M059J (cell line): Measurements from ENCODE around the gene KRT80. TPM values are rescaled to one million over a fixed set of nuclear protein-coding genes. Genes with fewer than 3 reads are reported as not detected.

ENCODE experiments used
- DNase-seq: peaks from one replicate; pipeline ENCODE4 v3.0.0-alpha.2; 2012; ENCODE audit warnings: low read depth
- total RNA-seq: library from RNA; depleted of rRNA; stranded (reverse); fragments of >200 nt; shearing (Covaris generic); gene quantifications from 2 replicates; pipeline ENCODE4 v1.2.3, GENCODE V29; 2014

KRT80 gene
- total RNA-seq, 1 experiment from 2014 or later = 52.7 TPM

GRCh38 chr12:52155048-52155868, 36.6 kb downstream of the KRT80 start:
- peak; percentile 64 for DNase-seq

- DNase-seq = no peak
These were observed 38.9 kb downstream of the KRT80 start for GRCh38 chr12:52152905-52153317.

- peak; percentile 59 for DNase-seq
These were observed 39.7 kb downstream of the KRT80 start for GRCh38 chr12:52151837-52152783.

- no peak for DNase-seq
These were observed 40.5 kb downstream of the KRT80 start for GRCh38 chr12:52151153-52151836.

GRCh38 chr12:52149651-52150241, 42.1 kb downstream of the KRT80 start:
- peak; percentile 61 for DNase-seq

GRCh38 chr12:52149182-52149641, 42.6 kb downstream of the KRT80 start:
- no peak for DNase-seq

GRCh38 chr12:52148464-52149181, 43.2 kb downstream of the KRT80 start:
- DNase-seq = peak; percentile 90

- peak; percentile 47 for DNase-seq
These were observed 43.8 kb downstream of the KRT80 start for GRCh38 chr12:52147964-52148463.

GRCh38 chr12:52147367-52147963, 44.3 kb downstream of the KRT80 start:
- peak; percentile 98 for DNase-seq

GRCh38 chr12:52146822-52147366, 44.9 kb downstream of the KRT80 start:
- DNase-seq = no peak

GRCh38 chr12:52146089-52146821, 45.6 kb downstream of the KRT80 start:
- no peak for DNase-seq

- no peak for DNase-seq
These were observed 46.4 kb downstream of the KRT80 start for GRCh38 chr12:52145228-52146088.

GRCh38 chr12:52144512-52145227, 47.1 kb downstream of the KRT80 start:
- no peak for DNase-seq

- DNase-seq = no peak
These were observed 49.4 kb downstream of the KRT80 start for GRCh38 chr12:52142431-52142830.

GRCh38 chr12:52141875-52142274, 49.9 kb downstream of the KRT80 start:
- no peak for DNase-seq

GRCh38 chr12:52141306-52141705, 50.5 kb downstream of the KRT80 start:
- DNase-seq = no peak

GRCh38 chr12:52139579-52140062, 52.2 kb downstream of the KRT80 start:
- peak; percentile 39 for DNase-seq
